Skin epidermis (tissue), 12 donors: ENCODE measurements around the gene CYFIP1.

Experiments used
- H3K27ac ChIP-seq, 21 experiments: fragments of 200-600 bp; sonication (generic) in 11 of 21; one replicate each; pipeline ENCODE4 v1.5.0; 2020; ENCODE audit warnings: mild to moderate bottlenecking in 3 of 21, inconsistent platforms in 2 of 21, moderate library complexity in 2 of 21
- H3K4me3 ChIP-seq, 7 experiments: fragments of 200-600 bp; sonication (generic) in 2 of 7; one replicate each; pipeline ENCODE4 v1.5.0; 2020; ENCODE audit warnings: inconsistent platforms in 2 of 7, mild to moderate bottlenecking in 2 of 7, moderate library complexity in 1 of 7

The CYFIP1 gene

DNA sequence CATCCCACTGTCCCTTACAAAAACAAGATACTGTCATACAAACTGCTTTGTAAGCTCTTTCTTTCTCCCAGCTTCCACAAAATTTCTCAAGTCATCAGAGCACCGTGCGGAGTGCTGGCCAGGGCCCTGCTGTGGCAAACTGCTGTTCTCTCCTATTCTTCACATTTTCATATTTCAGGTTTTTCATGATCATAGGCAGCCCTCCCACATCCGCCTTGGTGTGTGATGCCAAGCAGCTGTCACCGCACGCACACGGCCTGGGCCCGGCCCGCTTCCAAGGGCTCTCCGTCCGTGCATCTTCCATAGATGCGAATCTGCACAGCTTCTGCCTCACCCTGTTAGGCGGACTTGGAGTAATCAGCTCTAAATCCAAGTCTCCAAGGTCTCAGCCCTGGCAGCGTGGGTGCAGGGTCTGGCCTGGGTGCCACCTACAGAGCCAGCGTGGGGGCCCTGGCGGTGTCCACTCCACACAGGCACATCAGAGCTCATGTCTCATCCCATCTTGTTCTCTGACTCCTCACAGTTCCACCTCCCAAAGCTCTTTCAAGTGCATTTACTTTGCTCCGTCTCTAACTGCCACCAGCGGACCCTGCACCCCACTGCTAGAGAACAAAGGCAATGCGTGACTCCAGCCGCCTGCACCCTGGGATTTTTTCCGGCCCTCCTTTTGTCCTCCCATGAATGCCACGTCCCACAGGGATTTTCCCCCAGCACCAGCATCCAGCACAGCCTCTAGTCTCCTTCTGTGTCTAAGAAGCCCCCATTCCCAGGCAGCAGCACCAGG is 27.2 kb downstream of the CYFIP1 start:
- Histone ChIP-seq H3K4me3 (no peak overlapping the region), H3K27ac (peak overlapping the region in 1 of 21 experiments; percentile 12)

DNA sequence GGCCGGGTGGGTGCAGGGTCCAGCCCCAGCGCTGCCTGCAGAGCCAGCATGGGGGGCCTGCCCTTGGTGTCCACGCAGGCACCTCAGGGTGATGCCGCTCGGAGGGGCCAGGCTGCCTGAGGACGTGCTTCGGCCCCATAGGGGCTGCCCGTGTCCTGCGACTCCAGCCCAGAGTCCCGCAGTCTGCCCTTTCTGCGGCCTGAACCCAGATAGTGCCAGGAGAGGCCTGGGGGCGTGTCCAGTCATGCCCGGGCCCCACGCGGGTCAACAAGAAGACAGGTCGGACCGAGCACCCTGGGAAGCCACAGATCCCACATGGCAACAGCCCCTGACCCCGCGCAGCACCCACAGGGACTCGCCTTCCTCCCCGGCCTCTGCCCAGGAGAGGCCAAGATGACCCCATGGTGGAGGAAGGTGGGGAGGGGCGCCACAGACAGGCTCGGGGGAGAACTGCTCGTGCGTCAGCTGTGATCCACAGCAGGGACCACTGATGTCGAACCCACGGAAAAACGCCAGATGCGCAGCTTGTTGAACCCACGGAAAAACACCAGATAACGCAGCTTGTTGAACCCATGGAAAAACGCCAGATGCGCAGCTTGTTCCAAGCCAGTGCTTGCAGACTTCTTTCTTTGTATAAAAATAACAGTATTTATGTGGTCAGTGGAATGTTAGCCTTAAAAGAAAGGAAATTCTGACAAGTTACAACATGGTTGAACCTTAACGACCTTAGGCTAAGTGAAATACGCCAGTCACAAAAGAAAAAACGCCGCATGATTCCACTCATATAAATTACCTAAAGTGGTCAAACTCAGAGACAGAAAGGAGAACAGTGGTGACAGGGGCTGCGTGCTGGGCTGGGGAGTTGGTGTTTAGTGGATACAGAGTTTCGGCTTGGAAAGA is 28.5 kb downstream of the CYFIP1 start:
- H3K27ac ChIP-seq = no peak overlapping the region
- H3K4me3 ChIP-seq = no peak overlapping the region

- Histone ChIP-seq H3K4me3 (no peak overlapping the region), H3K27ac (no peak overlapping the region)
These were observed 29.2 kb downstream of the CYFIP1 start for GRCh38 chr15:22951031-22951380.

DNA sequence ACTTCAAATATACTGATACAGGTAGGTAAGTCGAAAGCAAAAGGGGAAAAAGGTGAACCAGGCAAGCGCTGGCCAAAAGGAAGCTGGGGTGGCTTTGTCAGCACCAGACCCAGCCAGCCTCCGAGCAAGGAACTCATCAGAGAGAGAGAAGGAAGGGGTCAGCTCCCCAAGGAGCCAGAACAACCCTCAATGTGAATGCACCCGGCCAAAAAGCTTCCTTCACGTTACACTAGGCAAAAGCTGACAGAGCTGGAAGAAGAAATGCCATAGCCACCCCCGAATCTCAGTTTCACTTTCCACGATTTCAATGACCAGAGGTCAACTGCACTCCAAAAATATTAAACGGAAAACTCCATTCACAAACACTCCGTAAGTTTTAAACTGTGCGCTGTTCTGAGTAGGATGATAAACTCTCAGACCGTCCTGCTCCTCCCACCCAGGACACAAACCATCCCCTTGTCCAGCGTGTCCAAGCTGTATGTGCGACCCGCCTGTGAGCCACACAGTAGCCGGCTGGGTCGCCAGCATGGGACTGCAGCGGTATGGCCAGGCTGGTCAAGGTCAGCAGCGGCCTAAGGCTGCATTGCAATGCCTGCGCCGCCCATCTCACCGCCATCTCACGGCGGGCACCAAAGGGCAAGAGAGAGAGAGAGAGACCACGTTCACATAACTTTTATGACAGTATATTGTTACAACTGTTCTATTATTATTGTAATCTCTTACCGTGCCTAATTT is 29.7 kb downstream of the CYFIP1 start:
- Histone ChIP-seq H3K27ac (peak overlapping the region in 5 of 21 experiments; percentile 14 to 72 (median 50)), H3K4me3 (no peak overlapping the region)

- H3K4me3 ChIP-seq = peak overlapping the region in 2 of 7 experiments; percentile 1 to 5
- peak overlapping the region in 16 of 21 experiments; percentile 3 to 72 (median 38) for H3K27ac ChIP-seq
These were observed 31.1 kb downstream of the CYFIP1 start for GRCh38 chr15:22949074-22949547.

DNA sequence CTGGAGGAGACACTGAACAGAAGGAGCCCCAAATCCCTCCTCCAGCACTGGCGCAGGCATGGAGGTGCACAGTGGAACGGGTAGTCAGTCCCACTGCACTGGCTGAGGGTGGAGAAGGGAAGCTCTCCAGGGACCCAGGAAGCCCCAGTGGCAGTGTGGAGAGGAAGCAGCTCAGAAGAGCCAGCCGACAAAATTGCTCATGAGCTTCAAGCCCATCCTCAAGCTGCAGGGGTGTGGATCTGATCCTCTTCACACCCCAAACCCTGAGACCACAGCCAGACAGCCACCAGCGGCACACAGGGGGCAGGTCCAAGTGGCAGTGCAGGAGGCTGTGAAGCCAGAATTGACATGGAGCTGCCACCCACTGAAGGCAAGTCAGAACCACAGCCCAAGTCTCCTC is 32.1 kb downstream of the CYFIP1 start:
- H3K4me3 ChIP-seq = no peak overlapping the region
- H3K27ac ChIP-seq = peak overlapping the region in 11 of 21 experiments; percentile 14 to 72 (median 38)

- H3K4me3 ChIP-seq = no peak overlapping the region
- peak overlapping the region in 7 of 21 experiments; percentile 14 to 72 (median 57) for H3K27ac ChIP-seq
These were observed 32.8 kb downstream of the CYFIP1 start for GRCh38 chr15:22947101-22948000.

GRCh38 chr15:22945071-22945470 is 35.1 kb downstream of the CYFIP1 start:
- Histone ChIP-seq H3K4me3 (no peak overlapping the region), H3K27ac (peak overlapping the region in 2 of 21 experiments; percentile 5 to 27)

DNA sequence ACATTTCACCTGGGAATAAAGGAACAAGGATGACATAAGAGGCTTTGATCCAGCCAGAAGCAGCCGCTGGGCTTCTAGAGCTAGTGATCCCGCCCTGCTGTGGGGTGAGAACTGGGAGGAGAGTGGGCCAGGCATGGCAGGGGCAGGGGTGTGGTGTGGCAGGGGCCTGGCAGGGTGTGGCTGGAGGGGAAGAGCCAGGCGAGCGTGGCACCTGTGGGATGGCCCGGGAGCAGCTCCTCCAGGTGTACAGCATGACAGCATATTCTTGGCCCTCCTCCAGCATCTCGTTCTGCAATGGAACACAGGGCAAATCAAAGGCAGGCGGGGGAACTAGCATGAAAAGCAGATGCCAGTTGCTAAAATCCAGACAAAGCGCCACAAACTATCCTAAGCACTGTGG is 35.5 kb downstream of the CYFIP1 start:
- H3K27ac ChIP-seq = peak overlapping the region in 2 of 21 experiments; percentile 8 to 14
- no peak overlapping the region for H3K4me3 ChIP-seq

GRCh38 chr15:22942877-22943276 is 37.3 kb downstream of the CYFIP1 start:
- no peak overlapping the region for H3K4me3 ChIP-seq
- no peak overlapping the region for H3K27ac ChIP-seq

DNA sequence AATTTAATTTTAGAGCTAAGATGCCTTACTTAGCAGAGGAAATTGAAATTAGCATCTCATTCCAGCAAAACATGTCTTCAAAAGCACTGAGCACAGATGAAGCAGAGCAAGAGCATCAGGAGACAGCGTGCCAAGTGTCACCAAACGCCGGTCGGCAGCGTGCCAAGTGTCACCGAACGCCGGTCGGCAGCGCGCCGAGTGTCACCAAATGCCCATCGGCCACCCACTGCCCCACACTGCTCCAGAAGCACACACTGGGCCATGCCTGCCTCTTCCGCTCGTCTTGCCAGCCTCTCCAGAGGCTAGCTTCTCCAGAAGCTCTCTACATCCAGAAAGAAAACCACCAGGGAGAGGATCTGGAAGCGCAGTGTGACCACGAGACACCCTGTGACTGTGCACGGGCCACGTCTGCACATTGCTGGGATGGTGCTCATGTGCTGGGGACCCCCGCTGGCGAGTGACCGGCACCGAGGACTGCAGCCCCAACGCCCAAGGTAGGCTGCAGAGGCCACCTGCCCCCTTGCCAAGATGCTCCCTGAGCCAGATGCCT is 37.8 kb downstream of the CYFIP1 start:
- Histone ChIP-seq H3K27ac (no peak overlapping the region), H3K4me3 (no peak overlapping the region)

GRCh38 chr15:22941179-22941578 is 39.0 kb downstream of the CYFIP1 start:
- H3K27ac ChIP-seq = no peak overlapping the region
- H3K4me3 ChIP-seq = no peak overlapping the region

DNA sequence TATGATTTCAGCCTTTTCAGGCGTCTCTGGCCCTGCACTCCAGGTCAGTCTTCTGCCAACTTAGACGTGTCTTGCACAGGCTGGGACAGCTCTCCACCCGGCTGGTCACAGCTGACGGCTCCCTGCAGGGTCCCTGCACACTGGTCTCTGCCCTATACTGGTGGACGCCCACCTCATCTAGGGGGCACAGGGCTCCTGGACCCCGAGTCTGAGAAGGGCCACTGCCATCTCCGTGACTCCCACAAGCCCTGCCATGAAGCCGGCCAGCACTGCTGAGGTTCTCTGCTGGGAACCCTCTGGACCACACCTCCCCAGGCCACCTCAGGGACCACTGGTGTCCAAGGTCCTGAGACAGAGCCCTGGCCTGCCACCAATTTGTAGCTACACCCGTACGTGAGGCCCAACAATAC is 40.5 kb downstream of the CYFIP1 start:
- H3K27ac ChIP-seq = no peak overlapping the region

GRCh38 chr15:22939051-22939450 is 41.1 kb downstream of the CYFIP1 start:
- Histone ChIP-seq H3K27ac (no peak overlapping the region), H3K4me3 (no peak overlapping the region)

More for the DNA sequence above, 40.5 kb downstream of the CYFIP1 start:
- no peak overlapping the region for H3K4me3 ChIP-seq

GRCh38 chr15:22936577-22937472 is 43.3 kb downstream of the CYFIP1 start:
- no peak overlapping the region for H3K27ac ChIP-seq

GRCh38 chr15:22933641-22934061 is 46.5 kb downstream of the CYFIP1 start:
- Histone ChIP-seq H3K4me3 (no peak overlapping the region), H3K27ac (no peak overlapping the region)

More at GRCh38 chr15:22936577-22937472, 43.3 kb downstream of the CYFIP1 start:
- no peak overlapping the region for H3K4me3 ChIP-seq

DNA sequence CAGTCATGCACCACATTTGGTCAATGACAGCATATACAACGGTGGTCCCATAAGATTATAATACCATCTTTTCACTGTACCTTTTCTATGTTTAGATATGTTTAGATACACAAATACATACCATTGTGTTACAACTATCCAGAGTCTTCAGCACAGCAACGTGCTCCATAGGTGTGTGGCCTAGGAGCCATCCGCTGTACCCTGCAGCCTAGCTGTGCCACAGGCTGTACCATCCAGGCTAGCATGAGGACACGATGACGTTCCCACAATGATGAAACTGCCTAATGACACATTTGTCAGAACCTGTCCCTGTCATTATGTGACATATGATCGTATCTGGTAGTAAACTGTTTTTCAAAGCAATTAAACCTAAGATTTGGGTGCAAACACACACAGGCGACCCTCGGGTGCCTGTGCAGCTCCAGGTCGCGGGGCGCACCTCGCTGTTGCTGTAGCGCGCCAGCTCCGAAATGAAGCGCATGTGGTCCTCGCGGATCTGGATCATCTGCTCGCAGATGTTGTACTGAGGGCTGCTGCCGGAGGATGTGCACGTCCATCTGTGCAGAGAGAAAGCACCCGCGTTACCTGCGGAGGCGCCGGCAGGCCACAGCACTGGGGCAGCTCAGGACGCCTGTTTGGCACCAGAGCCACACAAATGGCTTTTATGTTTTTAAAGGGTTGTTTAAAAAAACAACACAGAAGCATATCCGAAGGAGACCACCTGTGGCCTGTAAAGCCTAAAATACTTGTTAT is 48.2 kb downstream of the CYFIP1 start:
- no peak overlapping the region for H3K27ac ChIP-seq

More for the DNA sequence above, 48.2 kb downstream of the CYFIP1 start:
- no peak overlapping the region for H3K4me3 ChIP-seq
